GM21825 (cell line): ENCODE results near the gene OAS3.
A peak's percentile ranks its signal among the peaks of the same experiment; 100 is the strongest.
"Not testable (repeated sequence)": the region's sequence is repeated elsewhere in the genome, so short reads cannot be mapped to it uniquely, and the experiment has no call there.

Source experiments
- ATAC-seq: cut with Tn5 transposase; IDR thresholded peaks from one replicate; pipeline ENCODE4 v1.9.1; 2021; ENCODE audit warnings: mild to moderate bottlenecking, moderate library complexity; ENCODE audit not compliant: unreplicated experiment

Gene OAS3

GRCh38 chr12:112937741-112938719 is at the start of gene OAS3:
TSS of gene OAS3 (plus strand) at chr12:112938474. CDS start at chr12:112938531, 57 bp downstream.
- ATAC-seq, result no peak

GRCh38 chr12:112891093-112892024 is 46.9 kb upstream of the OAS3 start:
- no peak for ATAC-seq

GRCh38 chr12:112892856-112893255 is 45.4 kb upstream of the OAS3 start:
- ATAC-seq, result no peak

- ATAC-seq, result no peak
Measured at GRCh38 chr12:112894128-112894527, 44.1 kb upstream of the OAS3 start.

GRCh38 chr12:112898380-112898779 is 39.9 kb upstream of the OAS3 start:
- no peak for ATAC-seq

GRCh38 chr12:112900298-112901145 is 37.8 kb upstream of the OAS3 start:
- ATAC-seq, result no peak

- ATAC-seq, result no peak
Measured at GRCh38 chr12:112901271-112901670, 37.0 kb upstream of the OAS3 start.

GRCh38 chr12:112904571-112904970 is 33.7 kb upstream of the OAS3 start:
- ATAC-seq, result no peak

- ATAC-seq, result no peak
Measured at GRCh38 chr12:112905451-112906089, 32.7 kb upstream of the OAS3 start.

- ATAC-seq, result peak; percentile 68
Measured at GRCh38 chr12:112906712-112907414, 31.4 kb upstream of the OAS3 start, which contains the start of gene OAS1. TSS of gene OAS1 (plus strand) at chr12:112906962. CDS start at chr12:112907040, 78 bp downstream.

GRCh38 chr12:112907415-112908157 is 30.7 kb upstream of the OAS3 start:
- ATAC-seq, result peak; percentile 49

- ATAC-seq, result no peak
Measured at GRCh38 chr12:112908548-112908947, 29.7 kb upstream of the OAS3 start.

GRCh38 chr12:112909693-112910092 is 28.6 kb upstream of the OAS3 start:
- ATAC-seq, result no peak

- ATAC-seq, result no peak
Measured at GRCh38 chr12:112913038-112913688, 25.1 kb upstream of the OAS3 start.

- ATAC-seq, result not testable (repeated sequence)
Measured at GRCh38 chr12:112913888-112914287, 24.4 kb upstream of the OAS3 start.

GRCh38 chr12:112916270-112916669 is 22.0 kb upstream of the OAS3 start:
- no peak for ATAC-seq

GRCh38 chr12:112919121-112919520 is 19.2 kb upstream of the OAS3 start:
- no peak for ATAC-seq

- ATAC-seq, result peak; percentile 67
Measured at GRCh38 chr12:112924986-112925385, 13.3 kb upstream of the OAS3 start.
